Measurements from ENCODE around the gene SSR2. TPM values are rescaled to one million over a fixed set of nuclear protein-coding genes. Genes with fewer than 3 reads are reported as not detected.
A peak's percentile ranks its signal among the peaks of the same experiment; 100 is the strongest.

The SSR2 gene
- total RNA-seq, 4 donors from 2014 or later = 51.2 to 275 (median 168) TPM

DNA sequence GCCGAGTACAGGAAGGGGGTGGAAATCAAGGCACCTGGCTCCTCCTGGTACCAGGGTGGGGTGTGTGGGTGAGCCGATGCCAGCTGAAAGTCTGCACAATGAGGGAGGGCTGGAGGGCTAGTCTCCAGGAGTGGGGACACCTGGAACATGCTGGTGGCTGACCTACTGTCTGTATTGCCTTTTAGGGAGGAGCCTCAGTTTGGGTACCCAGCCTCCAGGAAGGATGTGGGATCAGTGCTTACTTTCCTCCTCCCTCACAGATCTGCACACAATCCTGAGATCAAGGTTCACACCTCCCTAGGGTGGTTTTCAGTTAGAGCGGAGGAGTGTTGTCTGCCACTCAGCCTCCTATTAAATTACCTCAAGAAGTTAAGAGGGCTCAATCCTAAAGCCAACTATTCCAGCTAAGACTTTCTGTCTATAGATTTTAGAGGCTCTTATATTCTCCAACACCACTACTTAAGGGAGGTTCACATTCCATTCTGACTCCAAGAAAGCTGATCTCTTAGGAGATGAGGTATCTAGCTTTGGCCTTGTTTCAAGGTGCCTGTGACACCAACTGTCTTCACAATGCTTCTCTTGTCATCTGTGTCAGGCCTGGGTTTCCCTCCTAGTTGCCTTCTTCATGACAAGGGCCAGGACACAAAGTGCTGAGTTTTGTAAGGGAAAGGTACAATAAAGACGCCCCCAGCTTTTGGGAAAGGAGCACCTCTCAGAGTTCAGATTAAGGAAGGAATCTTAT is 15.7 kb downstream of the SSR2 start:
- in situ Hi-C loops (cut with MboI; ENCODE audit: low pct_ligation_motif_present in 1 of 4, low pct_unique_long_range_greater_than_20kb in 1 of 4, low sequenced_read_pairs in 3 of 4) (no loop called here), intact Hi-C loops (cut with DNase I; ENCODE audit: low total_unique reads) (no loop called here)
- 44 to 70% methylated on average over 2 to 4 of the region's 4 CpGs for WGBS, 2 donors (ENCODE audit: low coverage in 1 of 2)
- peaks cover 0 to 40% (median 21%) of the 10 kb centered on the region in 4 donors for H3K4me1 ChIP-seq
- TF ChIP-seq EP300 (IDR thresholded peaks at IDR 0.05; ENCODE audit: low read depth) (no peak), POLR2AphosphoS5 (IDR thresholded peaks at IDR 0.05) (no peak), POLR2A (IDR thresholded peaks at IDR 0.05) (no peak)
- TF ChIP-seq, protein P1, sequence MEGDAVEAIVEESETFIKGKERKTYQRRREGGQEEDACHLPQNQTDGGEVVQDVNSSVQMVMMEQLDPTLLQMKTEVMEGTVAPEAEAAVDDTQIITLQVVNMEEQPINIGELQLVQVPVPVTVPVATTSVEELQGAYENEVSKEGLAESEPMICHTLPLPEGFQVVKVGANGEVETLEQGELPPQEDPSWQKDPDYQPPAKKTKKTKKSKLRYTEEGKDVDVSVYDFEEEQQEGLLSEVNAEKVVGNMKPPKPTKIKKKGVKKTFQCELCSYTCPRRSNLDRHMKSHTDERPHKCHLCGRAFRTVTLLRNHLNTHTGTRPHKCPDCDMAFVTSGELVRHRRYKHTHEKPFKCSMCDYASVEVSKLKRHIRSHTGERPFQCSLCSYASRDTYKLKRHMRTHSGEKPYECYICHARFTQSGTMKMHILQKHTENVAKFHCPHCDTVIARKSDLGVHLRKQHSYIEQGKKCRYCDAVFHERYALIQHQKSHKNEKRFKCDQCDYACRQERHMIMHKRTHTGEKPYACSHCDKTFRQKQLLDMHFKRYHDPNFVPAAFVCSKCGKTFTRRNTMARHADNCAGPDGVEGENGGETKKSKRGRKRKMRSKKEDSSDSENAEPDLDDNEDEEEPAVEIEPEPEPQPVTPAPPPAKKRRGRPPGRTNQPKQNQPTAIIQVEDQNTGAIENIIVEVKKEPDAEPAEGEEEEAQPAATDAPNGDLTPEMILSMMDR (IDR thresholded peaks at IDR 0.05) = no peak
- peak; percentile 53 for DNase-seq
- H3K27ac ChIP-seq = peak overlapping the region; percentile 60 to 76 (median 64)
- peaks cover 0 to 16% (median 5%) of the 10 kb centered on the region in 4 donors for H3K36me3 ChIP-seq
- no peak overlapping the region for H3K4me3 ChIP-seq
- no peaks in the 10 kb centered on the region for H3K27me3 ChIP-seq
- H3K9me3 ChIP-seq = no peaks in the 10 kb centered on the region

DNA sequence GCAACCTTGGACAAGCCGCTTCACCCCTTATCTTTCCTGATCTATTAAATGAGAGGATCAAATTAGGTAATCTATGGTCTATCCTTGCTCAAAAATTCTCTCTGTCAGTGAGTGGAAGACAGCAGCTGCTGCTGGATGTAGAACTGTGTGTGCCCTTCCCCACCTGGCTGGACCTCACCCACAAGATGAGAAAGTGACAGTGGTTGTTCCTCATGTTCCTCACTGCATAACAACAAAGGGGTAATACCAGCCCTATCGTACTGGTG is 16.9 kb downstream of the SSR2 start:
- in situ Hi-C loops (cut with MboI; ENCODE audit: low pct_ligation_motif_present in 1 of 4, low pct_unique_long_range_greater_than_20kb in 1 of 4, low sequenced_read_pairs in 3 of 4) = no loop called here
- Histone ChIP-seq H3K36me3 (peaks cover 0 to 6% (median 2%) of the 10 kb centered on the region in 4 donors), H3K27me3 (no peaks in the 10 kb centered on the region), H3K27ac (peak overlapping the region; percentile 79 to 89 (median 87)), H3K4me1 (peaks cover 0 to 40% (median 21%) of the 10 kb centered on the region in 4 donors), H3K9me3 (no peaks in the 10 kb centered on the region), H3K4me3 (peak overlapping the region in 3 of 4 donors; percentile 12 to 46 (median 33))
- 36% methylated on average over 2 of the region's 2 CpGs; no CpG with 5 or more reads in 1 of the 2 donors for WGBS, 2 donors (ENCODE audit: low coverage in 1 of 2)
- DNase-seq = no peak
- intact Hi-C loops (cut with DNase I; ENCODE audit: low total_unique reads) = no loop called here
- TF ChIP-seq, protein P1 (IDR thresholded peaks at IDR 0.05) = no peak
- no peak for TF ChIP-seq EP300 (IDR thresholded peaks at IDR 0.05; ENCODE audit: low read depth)
- no peak for TF ChIP-seq POLR2AphosphoS5 (IDR thresholded peaks at IDR 0.05)
- no peak for TF ChIP-seq POLR2A (IDR thresholded peaks at IDR 0.05)

DNA sequence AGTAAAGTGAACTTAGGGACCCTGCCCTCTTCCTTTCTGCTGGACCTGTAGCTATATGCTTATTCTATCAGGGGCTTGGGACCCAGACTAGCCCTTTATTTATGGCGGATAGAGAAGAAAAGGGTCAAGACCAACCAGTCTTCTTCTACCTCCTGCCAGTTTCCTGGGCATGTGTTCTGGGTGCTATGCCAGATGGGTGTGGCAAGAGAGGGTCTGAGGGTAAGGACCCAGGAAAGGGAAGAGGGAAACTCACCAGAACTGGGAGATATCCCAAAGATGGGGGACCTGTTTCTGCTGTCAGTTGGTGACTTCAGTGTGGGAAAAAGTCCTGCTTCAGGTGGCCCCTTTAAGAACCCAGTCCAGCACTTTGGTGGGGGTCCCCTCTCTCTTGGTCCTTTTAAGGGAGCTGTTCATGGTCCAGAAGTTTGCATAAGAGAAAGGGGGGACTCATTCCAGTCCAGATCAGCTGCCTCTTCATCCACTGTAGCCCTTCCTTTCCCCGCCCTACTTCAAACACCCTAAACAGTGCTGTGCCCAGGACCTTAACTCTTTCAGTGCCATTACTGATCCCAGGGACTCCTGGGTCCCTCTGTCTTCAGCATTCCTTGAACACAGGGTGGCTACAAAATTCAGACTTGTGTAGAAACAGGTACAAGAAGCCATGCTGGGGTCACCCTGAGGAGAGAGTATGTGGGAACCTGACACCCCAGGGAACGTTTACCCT is 18.4 kb downstream of the SSR2 start:
- peak overlapping the region in 3 of 4 donors; percentile 33 to 46 (median 40) for H3K4me3 ChIP-seq
- H3K36me3 ChIP-seq = no peaks in the 10 kb centered on the region
- intact Hi-C loops (cut with DNase I; ENCODE audit: low total_unique reads) = no loop called here
- TF ChIP-seq POLR2A (IDR thresholded peaks at IDR 0.05) (no peak), POLR2AphosphoS5 (IDR thresholded peaks at IDR 0.05) (no peak), EP300 (IDR thresholded peaks at IDR 0.05; ENCODE audit: low read depth) (no peak)
- TF ChIP-seq, protein P1 (IDR thresholded peaks at IDR 0.05) = no peak
- no peaks in the 10 kb centered on the region for H3K9me3 ChIP-seq
- in situ Hi-C loops (cut with MboI; ENCODE audit: low pct_ligation_motif_present in 1 of 4, low pct_unique_long_range_greater_than_20kb in 1 of 4, low sequenced_read_pairs in 3 of 4) = no loop called here
- DNase-seq = peak; percentile 35
- WGBS, 2 donors (ENCODE audit: low coverage in 1 of 2) = 41% methylated on average over 3 of the region's 3 CpGs; no CpG with 5 or more reads in 1 of the 2 donors
- H3K4me1 ChIP-seq = peaks cover 0 to 40% (median 21%) of the 10 kb centered on the region in 4 donors
- peak overlapping the region; percentile 79 to 89 (median 87) for H3K27ac ChIP-seq
- H3K27me3 ChIP-seq = no peaks in the 10 kb centered on the region

DNA sequence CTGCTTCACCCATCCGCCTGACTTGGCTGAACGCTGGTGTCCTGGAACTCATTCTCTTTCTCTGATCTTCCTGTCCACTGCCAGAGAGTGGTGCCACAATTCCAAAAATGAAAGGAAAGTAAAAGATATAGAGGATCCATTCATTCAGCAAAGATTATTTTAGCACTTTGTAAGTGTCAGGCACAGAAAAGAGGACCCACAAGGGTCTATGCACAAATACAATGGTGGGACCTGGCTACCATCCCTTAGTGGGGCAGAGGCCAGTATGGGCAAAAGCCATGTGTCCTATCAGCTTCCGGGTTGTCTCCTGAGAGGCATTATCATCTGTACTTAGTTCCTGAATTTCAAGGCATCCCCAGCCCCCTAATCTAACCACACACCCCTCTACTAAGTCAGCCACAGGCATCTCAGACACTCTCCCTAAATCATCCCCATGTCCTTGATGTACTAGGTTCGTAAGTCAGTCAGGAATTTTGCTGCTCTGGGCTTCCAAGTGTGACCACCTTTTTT is 19.0 kb downstream of the SSR2 start:
- WGBS, 2 donors (ENCODE audit: low coverage in 1 of 2) = 35 to 42% methylated on average over 2 to 4 of the region's 4 CpGs
- peak overlapping the region; percentile 79 to 89 (median 87) for H3K27ac ChIP-seq
- peak overlapping the region in 3 of 4 donors; percentile 33 to 46 (median 40) for H3K4me3 ChIP-seq
- TF ChIP-seq, protein P1 (IDR thresholded peaks at IDR 0.05) = no peak
- TF ChIP-seq POLR2A (IDR thresholded peaks at IDR 0.05) = no peak
- no peak for TF ChIP-seq EP300 (IDR thresholded peaks at IDR 0.05; ENCODE audit: low read depth)
- no peak for TF ChIP-seq POLR2AphosphoS5 (IDR thresholded peaks at IDR 0.05)
- no peaks in the 10 kb centered on the region for H3K27me3 ChIP-seq
- H3K4me1 ChIP-seq = peaks cover 0 to 40% (median 21%) of the 10 kb centered on the region in 4 donors
- intact Hi-C loops (cut with DNase I; ENCODE audit: low total_unique reads) (no loop called here), in situ Hi-C loops (cut with MboI; ENCODE audit: low pct_ligation_motif_present in 1 of 4, low pct_unique_long_range_greater_than_20kb in 1 of 4, low sequenced_read_pairs in 3 of 4) (no loop called here)
- peak; percentile 44 for DNase-seq
- no peaks in the 10 kb centered on the region for H3K9me3 ChIP-seq
- H3K36me3 ChIP-seq = no peaks in the 10 kb centered on the region

Data from transverse colon (tissue), 4 donors.